H1 (cell line): Measurements from ENCODE around the gene HOXD11. TPM values are rescaled to one million over a fixed set of nuclear protein-coding genes. Genes with fewer than 3 reads are reported as not detected.

Experiments used
- BCL11A ChIP-seq, 2 experiments: IDR thresholded peaks; one replicate each; pipeline ENCODE4 v1.6.1; 2011; ENCODE audit warnings: low read depth in 2 of 2, low read length in 2 of 2, mild to moderate bottlenecking in 2 of 2
- BRCA1 ChIP-seq: IDR thresholded peaks from 2 replicates; pipeline ENCODE4 v1.6.1; 2012; ENCODE audit warnings: low read depth, low read length, improper control_type of control experiment
- EZH2 ChIP-seq: fragments of 200-600 bp; sonication (generic); IDR thresholded peaks from 2 replicates; pipeline ENCODE4 v1.7.1; 2012; ENCODE audit warnings: low read depth, mild to moderate bottlenecking, moderate library complexity, low read length, inconsistent platforms; ENCODE audit not compliant: severe bottlenecking
- JUN ChIP-seq: IDR thresholded peaks from 2 replicates; pipeline ENCODE4 v1.6.1; 2011; ENCODE audit warnings: low read depth, mild to moderate bottlenecking, improper control_type of control experiment, low read length
- MAFK ChIP-seq: IDR thresholded peaks from 2 replicates; pipeline ENCODE4 v1.6.1; 2012; ENCODE audit warnings: low read depth, mild to moderate bottlenecking, improper control_type of control experiment, low read length
- SUZ12 ChIP-seq: fragments of 200-600 bp; sonication (generic); IDR thresholded peaks from 2 replicates; pipeline ENCODE4 v1.6.1; 2012; ENCODE audit warnings: mild to moderate bottlenecking, inconsistent platforms, low read length, moderate library complexity, mixed read lengths
- TCF12 ChIP-seq: IDR thresholded peaks from 2 replicates; pipeline ENCODE4 v1.6.1; 2011; ENCODE audit warnings: low read depth, mild to moderate bottlenecking, low read length
- polyA plus RNA-seq, 7 experiments: library from polyadenylated mRNA; depleted of rRNA in 3 of 7; stranded (reverse) in 5 of 7; unstranded in 2 of 7; fragments of >200 nt in 5 of 7; fragments of 200-250 nt in 2 of 7; gene quantifications; 1 replicate in 5 of 7; 2 replicates in 1 of 7; 4 replicates in 1 of 7; pipeline versions ENCODE4 v1.2.1 to v1.2.3, GENCODE V29; 2011 to 2013; ENCODE audit warnings: missing spikeins in 2 of 7, mixed read lengths in 2 of 7
- total RNA-seq: library from RNA; stranded (reverse); fragmentation: NEBNext Ultra II Directional; extraction: Animal tissue kit (Norgen Biotek cat#: 25700); gene quantifications from 2 replicates; pipeline ENCODE4 v1.2.1, GENCODE V29; 2021
- TF ChIP-seq, protein P1 (sequence below): IDR thresholded peaks from 2 replicates; pipeline ENCODE4 v1.6.1; 2012; ENCODE audit warnings: low read length, inconsistent platforms

Gene HOXD11
- total and polyA plus RNA-seq, 2 of the 8 experiments (the other 6 are each of a cell fraction or from before 2014, with no cell fraction given): not detected

DNA sequence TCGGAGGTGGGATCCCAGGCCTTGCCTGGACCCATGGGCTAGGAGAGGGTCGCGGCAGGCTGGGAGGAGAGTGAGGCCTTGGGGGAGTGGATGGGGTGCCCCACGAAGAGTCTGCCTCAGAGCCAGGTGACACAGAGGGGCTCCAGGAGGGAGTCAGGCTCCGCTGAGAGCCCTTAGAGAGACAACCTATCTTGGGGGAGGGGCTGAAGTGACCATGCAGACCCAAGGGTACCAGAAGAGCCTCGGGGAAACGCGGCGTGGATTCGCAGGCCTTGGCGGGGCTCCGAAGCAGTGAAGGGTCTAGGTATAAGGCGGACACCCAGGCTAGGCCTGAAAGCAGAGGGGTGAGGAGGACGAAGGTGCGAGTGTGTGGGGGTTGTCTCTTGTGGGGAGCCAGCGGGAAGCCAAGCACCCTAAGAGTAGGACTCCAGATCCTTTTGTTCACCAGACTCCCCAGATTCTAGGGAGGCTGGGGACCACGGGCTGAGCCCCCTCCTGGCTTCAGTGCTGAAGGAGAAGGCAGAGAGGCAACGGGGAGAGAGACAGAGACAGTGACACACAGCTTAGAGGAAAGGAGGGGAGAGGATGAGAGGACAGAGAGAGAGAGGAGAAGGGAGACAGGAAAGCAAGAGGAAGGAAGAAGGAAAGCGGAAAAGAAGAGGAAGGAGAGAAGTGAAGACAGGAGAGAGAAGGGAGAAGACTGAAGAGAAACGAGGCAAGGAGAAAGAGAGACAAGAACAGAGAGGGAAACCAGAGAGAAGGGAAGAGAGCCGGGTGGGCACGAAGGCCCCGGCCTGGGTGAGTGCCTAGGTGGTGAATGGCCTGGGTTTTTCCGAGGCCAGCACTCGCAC is 1.1 kb upstream of the HOXD11 start (continued):
- TF ChIP-seq EZH2 (no peak), TCF12 (no peak), SUZ12 (peak; percentile 68; the same call in 1 of the 2 replicates), BCL11A (IDR thresholded peaks at IDR 0.05; ENCODE audit: low read depth in 2 of 2, low read length in 2 of 2) (no peak), BRCA1 (no peak), MAFK (no peak), JUN (no peak)
- TF ChIP-seq, protein P1, sequence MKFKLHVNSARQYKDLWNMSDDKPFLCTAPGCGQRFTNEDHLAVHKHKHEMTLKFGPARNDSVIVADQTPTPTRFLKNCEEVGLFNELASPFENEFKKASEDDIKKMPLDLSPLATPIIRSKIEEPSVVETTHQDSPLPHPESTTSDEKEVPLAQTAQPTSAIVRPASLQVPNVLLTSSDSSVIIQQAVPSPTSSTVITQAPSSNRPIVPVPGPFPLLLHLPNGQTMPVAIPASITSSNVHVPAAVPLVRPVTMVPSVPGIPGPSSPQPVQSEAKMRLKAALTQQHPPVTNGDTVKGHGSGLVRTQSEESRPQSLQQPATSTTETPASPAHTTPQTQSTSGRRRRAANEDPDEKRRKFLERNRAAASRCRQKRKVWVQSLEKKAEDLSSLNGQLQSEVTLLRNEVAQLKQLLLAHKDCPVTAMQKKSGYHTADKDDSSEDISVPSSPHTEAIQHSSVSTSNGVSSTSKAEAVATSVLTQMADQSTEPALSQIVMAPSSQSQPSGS: no peak
